ENCODE data around the gene PALLD.

PALLD gene

GRCh38 chr4:168713253-168713652, 216.4 kb downstream of the PALLD start:
- Histone ChIP-seq H3K9me3 (ENCODE audit: control insufficient read depth, insufficient read depth, low read length) (no peaks in the 10 kb centered on the region), H3K36me3 (ENCODE audit: control insufficient read depth, insufficient read depth, low read length) (no peaks in the 10 kb centered on the region), H3K9ac (ENCODE audit: low read depth, low read length) (no peak overlapping the region)

GRCh38 chr4:168715896-168716295, 219.0 kb downstream of the PALLD start:
- no peak overlapping the region for H3K4me3 ChIP-seq (ENCODE audit: low read depth, low read length)
- no peaks in the 10 kb centered on the region for H3K9me3 ChIP-seq (ENCODE audit: control insufficient read depth, insufficient read depth, low read length)
- no peak overlapping the region for H3K9ac ChIP-seq (ENCODE audit: low read depth, low read length)
- peaks cover 7% of the 10 kb centered on the region for H3K27me3 ChIP-seq (ENCODE audit: control insufficient read depth, insufficient read depth, low read length)
- no peaks in the 10 kb centered on the region for H3K36me3 ChIP-seq (ENCODE audit: control insufficient read depth, insufficient read depth, low read length)
- H3K4me1 ChIP-seq (ENCODE audit: control insufficient read depth, insufficient read depth, low read length), result peaks cover 5% of the 10 kb centered on the region

More at GRCh38 chr4:168713253-168713652, 216.4 kb downstream of the PALLD start:
- H3K4me1 ChIP-seq (ENCODE audit: control insufficient read depth, insufficient read depth, low read length), result peaks cover 5% of the 10 kb centered on the region
- no peak overlapping the region for H3K4me3 ChIP-seq (ENCODE audit: low read depth, low read length)
- H3K27me3 ChIP-seq (ENCODE audit: control insufficient read depth, insufficient read depth, low read length), result peaks cover 7% of the 10 kb centered on the region

- Histone ChIP-seq H3K9ac (ENCODE audit: low read depth, low read length) (no peak overlapping the region), H3K4me1 (ENCODE audit: control insufficient read depth, insufficient read depth, low read length) (peaks cover 5% of the 10 kb centered on the region), H3K4me3 (ENCODE audit: low read depth, low read length) (no peak overlapping the region), H3K36me3 (ENCODE audit: control insufficient read depth, insufficient read depth, low read length) (no peaks in the 10 kb centered on the region), H3K27me3 (ENCODE audit: control insufficient read depth, insufficient read depth, low read length) (peaks cover 7% of the 10 kb centered on the region), H3K9me3 (ENCODE audit: control insufficient read depth, insufficient read depth, low read length) (no peaks in the 10 kb centered on the region)
Measured at GRCh38 chr4:168716406-168717129, 219.7 kb downstream of the PALLD start.

GRCh38 chr4:168717847-168718246, 221.0 kb downstream of the PALLD start:
- no peaks in the 10 kb centered on the region for H3K9me3 ChIP-seq (ENCODE audit: control insufficient read depth, insufficient read depth, low read length)

GRCh38 chr4:168719725-168720124, 222.9 kb downstream of the PALLD start:
- H3K9me3 ChIP-seq (ENCODE audit: control insufficient read depth, insufficient read depth, low read length), result no peaks in the 10 kb centered on the region
- no peaks in the 10 kb centered on the region for H3K36me3 ChIP-seq (ENCODE audit: control insufficient read depth, insufficient read depth, low read length)
- H3K4me1 ChIP-seq (ENCODE audit: control insufficient read depth, insufficient read depth, low read length), result peaks cover 8% of the 10 kb centered on the region
- H3K27me3 ChIP-seq (ENCODE audit: control insufficient read depth, insufficient read depth, low read length), result peaks cover 7% of the 10 kb centered on the region
- H3K9ac ChIP-seq (ENCODE audit: low read depth, low read length), result no peak overlapping the region
- no peak overlapping the region for H3K4me3 ChIP-seq (ENCODE audit: low read depth, low read length)

More at GRCh38 chr4:168717847-168718246, 221.0 kb downstream of the PALLD start:
- Histone ChIP-seq H3K4me3 (ENCODE audit: low read depth, low read length) (no peak overlapping the region), H3K27me3 (ENCODE audit: control insufficient read depth, insufficient read depth, low read length) (peaks cover 7% of the 10 kb centered on the region), H3K36me3 (ENCODE audit: control insufficient read depth, insufficient read depth, low read length) (no peaks in the 10 kb centered on the region), H3K4me1 (ENCODE audit: control insufficient read depth, insufficient read depth, low read length) (peaks cover 5% of the 10 kb centered on the region), H3K9ac (ENCODE audit: low read depth, low read length) (no peak overlapping the region)

GRCh38 chr4:168720396-168720900, 223.6 kb downstream of the PALLD start:
- peaks cover 9% of the 10 kb centered on the region for H3K4me1 ChIP-seq (ENCODE audit: control insufficient read depth, insufficient read depth, low read length)
- H3K27me3 ChIP-seq (ENCODE audit: control insufficient read depth, insufficient read depth, low read length), result peaks cover 7% of the 10 kb centered on the region
- no peak overlapping the region for H3K9ac ChIP-seq (ENCODE audit: low read depth, low read length)
- no peaks in the 10 kb centered on the region for H3K9me3 ChIP-seq (ENCODE audit: control insufficient read depth, insufficient read depth, low read length)
- H3K4me3 ChIP-seq (ENCODE audit: low read depth, low read length), result no peak overlapping the region
- H3K36me3 ChIP-seq (ENCODE audit: control insufficient read depth, insufficient read depth, low read length), result no peaks in the 10 kb centered on the region

GRCh38 chr4:168722391-168722790, 225.5 kb downstream of the PALLD start:
- H3K9me3 ChIP-seq (ENCODE audit: control insufficient read depth, insufficient read depth, low read length), result no peaks in the 10 kb centered on the region
- no peak overlapping the region for H3K9ac ChIP-seq (ENCODE audit: low read depth, low read length)
- H3K4me3 ChIP-seq (ENCODE audit: low read depth, low read length), result no peak overlapping the region
- H3K4me1 ChIP-seq (ENCODE audit: control insufficient read depth, insufficient read depth, low read length), result peaks cover 3% of the 10 kb centered on the region
- H3K27me3 ChIP-seq (ENCODE audit: control insufficient read depth, insufficient read depth, low read length), result no peaks in the 10 kb centered on the region
- no peaks in the 10 kb centered on the region for H3K36me3 ChIP-seq (ENCODE audit: control insufficient read depth, insufficient read depth, low read length)

- Histone ChIP-seq H3K4me1 (ENCODE audit: control insufficient read depth, insufficient read depth, low read length) (peaks cover 3% of the 10 kb centered on the region), H3K9ac (ENCODE audit: low read depth, low read length) (no peak overlapping the region), H3K4me3 (ENCODE audit: low read depth, low read length) (no peak overlapping the region), H3K36me3 (ENCODE audit: control insufficient read depth, insufficient read depth, low read length) (no peaks in the 10 kb centered on the region), H3K9me3 (ENCODE audit: control insufficient read depth, insufficient read depth, low read length) (no peaks in the 10 kb centered on the region), H3K27me3 (ENCODE audit: control insufficient read depth, insufficient read depth, low read length) (no peaks in the 10 kb centered on the region)
Measured at GRCh38 chr4:168723020-168723419, 226.2 kb downstream of the PALLD start.

GRCh38 chr4:168723569-168723968, 226.7 kb downstream of the PALLD start:
- Histone ChIP-seq H3K27me3 (ENCODE audit: control insufficient read depth, insufficient read depth, low read length) (no peaks in the 10 kb centered on the region), H3K9ac (ENCODE audit: low read depth, low read length) (no peak overlapping the region), H3K9me3 (ENCODE audit: control insufficient read depth, insufficient read depth, low read length) (no peaks in the 10 kb centered on the region), H3K36me3 (ENCODE audit: control insufficient read depth, insufficient read depth, low read length) (no peaks in the 10 kb centered on the region), H3K4me3 (ENCODE audit: low read depth, low read length) (no peak overlapping the region), H3K4me1 (ENCODE audit: control insufficient read depth, insufficient read depth, low read length) (peaks cover 3% of the 10 kb centered on the region)

GRCh38 chr4:168724243-168724642, 227.4 kb downstream of the PALLD start:
- H3K4me3 ChIP-seq (ENCODE audit: low read depth, low read length), result no peak overlapping the region
- H3K36me3 ChIP-seq (ENCODE audit: control insufficient read depth, insufficient read depth, low read length), result no peaks in the 10 kb centered on the region
- H3K4me1 ChIP-seq (ENCODE audit: control insufficient read depth, insufficient read depth, low read length), result peaks cover 3% of the 10 kb centered on the region

GRCh38 chr4:168724686-168725411, 228.0 kb downstream of the PALLD start:
- H3K9me3 ChIP-seq (ENCODE audit: control insufficient read depth, insufficient read depth, low read length), result no peaks in the 10 kb centered on the region
- H3K36me3 ChIP-seq (ENCODE audit: control insufficient read depth, insufficient read depth, low read length), result no peaks in the 10 kb centered on the region
- no peak overlapping the region for H3K9ac ChIP-seq (ENCODE audit: low read depth, low read length)
- H3K4me3 ChIP-seq (ENCODE audit: low read depth, low read length), result no peak overlapping the region
- peaks cover 3% of the 10 kb centered on the region for H3K4me1 ChIP-seq (ENCODE audit: control insufficient read depth, insufficient read depth, low read length)
- H3K27me3 ChIP-seq (ENCODE audit: control insufficient read depth, insufficient read depth, low read length), result no peaks in the 10 kb centered on the region

More at GRCh38 chr4:168724243-168724642, 227.4 kb downstream of the PALLD start:
- Histone ChIP-seq H3K9ac (ENCODE audit: low read depth, low read length) (no peak overlapping the region), H3K9me3 (ENCODE audit: control insufficient read depth, insufficient read depth, low read length) (no peaks in the 10 kb centered on the region), H3K27me3 (ENCODE audit: control insufficient read depth, insufficient read depth, low read length) (no peaks in the 10 kb centered on the region)

GRCh38 chr4:168725930-168726329, 229.1 kb downstream of the PALLD start:
- Histone ChIP-seq H3K4me1 (ENCODE audit: control insufficient read depth, insufficient read depth, low read length) (peaks cover 3% of the 10 kb centered on the region), H3K9me3 (ENCODE audit: control insufficient read depth, insufficient read depth, low read length) (no peaks in the 10 kb centered on the region), H3K36me3 (ENCODE audit: control insufficient read depth, insufficient read depth, low read length) (no peaks in the 10 kb centered on the region), H3K27me3 (ENCODE audit: control insufficient read depth, insufficient read depth, low read length) (no peaks in the 10 kb centered on the region), H3K4me3 (ENCODE audit: low read depth, low read length) (no peak overlapping the region), H3K9ac (ENCODE audit: low read depth, low read length) (no peak overlapping the region)
